NCI-H524 treated with DMSO at 0.1 percent for 48 hours (cell line): ENCODE results near the gene ZNF324.
"Not testable (repeated sequence)": the region's sequence is repeated elsewhere in the genome, so short reads cannot be mapped to it uniquely, and the experiment has no call there.

Experiments used
- DNase-seq: peaks from one replicate; lab custom pipeline; 2025; lab: John Stamatoyannopoulos, UW

Gene ZNF324

DNA sequence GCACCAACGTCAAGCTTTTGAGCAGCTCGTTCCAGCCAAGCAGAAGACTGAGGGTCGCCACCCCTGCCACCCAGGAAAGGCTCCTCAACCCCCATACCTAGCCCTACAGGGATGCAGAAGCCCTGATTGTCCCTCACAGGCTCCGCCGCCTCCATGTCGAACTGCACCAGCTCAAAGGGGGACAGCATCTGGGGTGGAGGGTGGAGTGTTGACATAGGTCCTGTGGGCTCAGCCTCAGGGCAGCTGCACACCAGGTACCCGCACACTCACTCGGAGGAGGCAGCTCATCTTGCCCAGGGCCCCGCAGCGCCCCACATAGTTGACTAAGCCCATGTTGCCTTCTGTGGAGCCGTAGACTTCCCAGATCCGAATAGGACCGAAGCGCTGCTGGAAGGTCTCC lies 33.4 kb downstream of the ZNF324 start:
- no peak for DNase-seq

DNA sequence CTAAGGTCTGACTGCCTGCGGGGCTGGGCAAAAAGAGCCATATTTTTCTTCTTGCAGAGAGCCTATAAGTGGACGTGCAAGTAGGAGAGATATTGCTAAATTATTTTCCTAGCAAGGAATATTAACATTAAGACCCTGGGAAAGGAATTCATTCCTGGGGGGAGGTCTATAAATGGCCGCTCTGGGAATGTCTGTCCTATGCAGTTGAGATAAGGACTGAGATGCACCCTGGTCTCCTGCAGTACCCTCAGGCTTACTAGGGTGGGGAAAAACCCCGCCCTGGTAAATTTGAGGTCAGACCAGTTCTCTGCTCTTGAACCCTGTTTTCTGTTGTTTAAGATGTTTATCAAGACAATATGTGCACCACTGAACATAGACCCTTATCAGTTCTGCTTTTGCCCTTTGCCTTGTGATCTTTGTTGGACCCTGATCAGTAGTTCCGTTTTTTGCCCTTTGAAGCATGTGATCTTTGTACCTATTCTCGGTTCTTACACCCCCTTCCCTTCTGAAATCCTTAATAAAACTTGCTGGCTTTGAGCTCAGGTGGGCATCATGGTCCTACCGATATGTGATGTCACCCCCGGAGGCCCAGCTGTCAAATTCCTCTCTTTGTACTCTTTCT lies 40.8 kb downstream of the ZNF324 start:
- not testable (repeated sequence) for DNase-seq

DNA sequence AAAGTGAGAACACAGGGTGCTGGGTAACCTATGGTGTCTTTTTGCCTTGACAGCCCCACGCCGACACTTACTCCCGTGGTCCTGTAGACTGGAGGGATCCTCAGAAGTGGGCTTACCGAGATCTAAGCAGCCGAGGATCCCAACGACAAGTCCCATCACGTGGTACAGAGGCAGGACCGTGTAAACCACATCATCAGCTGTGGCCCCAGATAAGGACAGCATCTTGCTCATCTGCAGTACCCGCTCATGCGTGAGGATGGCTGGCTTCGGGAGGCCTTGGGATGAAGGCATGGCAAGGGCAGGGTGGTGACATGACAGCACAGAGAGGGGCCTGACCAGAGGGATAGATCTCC lies 42.8 kb downstream of the ZNF324 start:
- DNase-seq = no peak

DNA sequence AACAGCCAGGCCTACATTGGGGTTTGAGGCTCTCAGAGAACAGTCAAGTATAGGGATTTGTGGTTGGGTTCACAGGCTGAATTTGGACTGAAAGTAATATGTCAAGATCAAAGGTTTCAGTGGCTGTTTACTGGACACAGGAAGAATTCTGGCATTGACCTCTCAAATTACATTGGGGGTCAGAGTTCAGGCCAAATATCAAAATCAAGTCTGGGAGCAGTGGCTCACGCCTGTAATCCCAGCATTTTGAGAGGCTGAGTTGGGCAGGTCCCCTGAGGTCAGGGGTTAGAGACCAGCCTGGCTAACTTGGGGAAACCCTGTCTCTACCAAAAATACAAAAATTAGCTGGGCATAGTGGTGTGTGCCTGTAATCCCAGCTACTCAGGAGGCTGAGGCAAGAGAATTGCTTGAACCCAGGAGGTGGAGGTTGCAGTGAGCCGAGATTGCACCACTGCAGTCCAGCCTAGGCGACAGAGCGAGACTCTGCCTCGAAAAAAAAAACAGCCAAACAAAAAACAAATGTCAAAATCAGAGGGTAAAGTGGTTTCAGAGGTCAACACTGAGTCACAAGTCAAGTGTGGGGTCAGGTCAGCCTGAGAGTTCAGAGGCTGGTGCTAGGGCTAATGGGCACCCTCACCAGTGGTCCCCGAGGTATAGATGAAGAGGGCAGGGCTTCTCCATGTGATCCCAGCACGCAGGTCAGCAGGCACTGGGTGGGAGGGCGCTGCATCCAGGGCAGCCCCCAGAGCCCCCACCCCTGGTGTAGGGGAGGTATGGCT lies 43.4 kb downstream of the ZNF324 start:
- no peak for DNase-seq

DNA sequence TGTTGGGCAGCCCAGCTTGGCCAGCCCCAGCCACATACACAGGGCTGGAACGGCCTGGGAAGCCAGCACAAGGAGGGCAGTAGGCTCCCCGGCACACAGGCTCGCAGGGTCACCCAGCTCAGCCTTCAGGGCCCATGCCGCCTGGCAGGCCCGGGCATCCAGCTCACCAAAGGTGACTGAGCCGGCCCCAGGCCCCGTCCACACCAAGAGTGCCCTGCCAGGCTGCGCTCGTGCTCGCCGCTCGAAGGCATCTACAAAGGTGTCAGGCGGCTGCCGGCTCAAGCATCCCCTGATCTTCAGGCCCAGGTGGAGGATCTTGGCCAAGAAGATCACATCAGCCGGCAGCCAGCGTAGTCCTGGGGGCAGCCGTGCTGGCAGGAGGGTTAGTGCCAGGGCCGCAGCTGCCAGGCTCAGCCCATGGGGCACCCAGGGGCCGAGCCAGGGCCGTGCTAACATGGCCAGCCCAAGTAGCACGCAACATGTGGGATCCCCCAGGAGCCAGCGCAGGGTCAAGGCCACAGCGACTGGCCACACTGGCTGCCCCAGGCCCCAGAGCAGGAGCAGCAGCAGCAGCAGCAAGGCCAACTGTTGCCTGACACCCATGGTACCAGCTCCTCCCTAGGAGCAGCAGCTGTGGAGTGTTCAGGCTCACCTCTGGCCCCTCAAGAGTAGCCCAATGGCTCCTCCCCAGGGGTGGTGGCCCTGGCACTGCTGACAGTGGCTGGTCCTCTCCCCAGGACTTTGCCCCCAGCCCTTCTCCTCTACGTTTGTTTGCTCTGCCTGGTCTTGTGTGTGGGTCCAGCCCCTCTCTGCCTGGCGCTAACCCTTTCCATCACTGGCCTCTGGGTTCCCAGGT lies 44.7 kb downstream of the ZNF324 start, which contains the start of gene SLC27A5:
Gene SLC27A5, minus strand, starts transcription at position 640 of the 856 bp plus-strand sequence. Its CDS starts 37 bp downstream, at position 603.
- DNase-seq = no peak

DNA sequence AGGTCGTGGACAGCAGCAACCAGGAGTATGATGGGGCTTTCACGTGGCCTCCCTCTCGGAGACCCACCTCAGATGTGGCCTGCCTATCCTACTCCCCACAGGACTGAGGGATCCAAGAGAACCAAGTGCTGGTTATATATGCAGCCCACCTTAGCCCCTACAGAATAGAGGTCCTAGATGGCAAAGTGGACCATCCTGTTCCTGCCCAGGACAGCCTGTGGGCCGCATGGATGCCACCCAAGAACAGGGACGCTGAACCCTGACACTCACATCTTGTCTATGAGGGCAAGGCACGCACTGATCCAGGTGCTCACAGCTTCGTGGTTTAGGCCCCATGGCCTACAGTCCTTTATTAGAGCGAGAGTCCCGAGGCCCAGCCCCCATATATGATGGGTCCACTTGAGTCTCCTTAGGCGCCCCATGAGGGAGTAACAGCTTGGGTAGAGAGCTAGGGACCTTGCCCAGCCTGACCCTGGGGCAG lies 46.4 kb downstream of the ZNF324 start:
- DNase-seq = no peak

DNA sequence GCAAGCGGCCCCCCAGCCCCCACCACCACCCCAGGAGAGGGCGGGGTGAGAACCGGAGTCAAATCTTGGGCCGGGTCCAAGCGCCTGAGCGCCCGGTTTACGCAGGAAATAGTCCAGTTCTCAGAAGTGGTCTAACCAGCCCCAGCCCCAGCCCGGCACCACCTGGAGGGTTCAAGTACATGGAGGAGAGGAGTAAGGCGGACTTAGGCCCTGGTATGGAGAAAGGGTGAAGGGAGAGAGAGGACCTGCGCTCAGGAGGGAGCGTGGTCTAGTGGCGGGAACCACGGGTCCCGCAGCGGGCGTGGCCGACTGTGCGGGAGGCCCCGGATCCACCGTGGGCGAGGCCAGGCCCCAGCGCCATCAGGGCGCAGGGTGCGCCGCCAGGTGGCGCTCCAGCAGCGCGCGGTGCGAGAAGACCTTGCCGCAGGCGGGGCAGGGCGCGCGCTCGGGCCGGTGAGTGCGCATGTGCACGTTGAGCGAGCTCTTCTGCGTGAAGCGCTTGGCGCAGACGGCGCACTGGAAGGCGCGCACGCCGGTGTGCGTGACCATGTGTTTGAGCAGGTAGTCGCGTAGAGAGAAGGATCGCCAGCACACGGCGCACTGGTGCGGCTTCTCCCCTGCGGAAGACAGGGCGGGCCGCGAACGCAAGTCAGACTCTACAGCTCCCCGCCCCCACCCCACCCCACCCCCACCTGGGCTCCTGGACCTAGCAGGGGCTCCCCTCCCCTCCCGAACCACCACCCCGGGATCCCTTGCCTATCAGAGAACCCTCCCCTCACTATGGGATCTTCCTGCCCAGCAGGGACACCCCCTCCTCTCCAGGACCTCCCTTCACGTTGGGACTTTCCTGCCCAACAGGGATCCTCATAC lies 47.0 kb downstream of the ZNF324 start:
- DNase-seq = peak; percentile 46

DNA sequence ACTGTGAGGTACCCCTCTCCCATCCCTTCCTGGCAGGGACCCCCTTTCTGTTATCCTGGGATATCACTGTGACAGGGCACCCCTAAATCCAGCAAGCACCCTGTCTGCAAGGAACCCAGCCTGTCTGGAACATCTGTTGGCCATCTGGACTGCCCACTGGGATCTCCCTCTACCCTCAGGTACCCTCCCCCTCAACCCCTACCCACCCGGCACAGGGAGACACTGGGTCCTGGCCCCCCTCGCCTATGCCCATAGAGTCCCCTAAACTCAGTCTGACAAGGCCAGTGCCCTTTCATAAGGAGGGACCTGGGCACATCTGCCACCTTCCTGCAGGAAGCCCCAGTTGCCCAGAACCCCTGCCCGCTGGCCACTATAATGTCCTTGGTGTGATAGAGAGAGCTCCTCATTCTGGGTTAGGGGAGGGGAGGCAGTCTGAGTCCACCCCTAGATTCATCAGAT lies 47.7 kb downstream of the ZNF324 start:
- DNase-seq = no peak

DNA sequence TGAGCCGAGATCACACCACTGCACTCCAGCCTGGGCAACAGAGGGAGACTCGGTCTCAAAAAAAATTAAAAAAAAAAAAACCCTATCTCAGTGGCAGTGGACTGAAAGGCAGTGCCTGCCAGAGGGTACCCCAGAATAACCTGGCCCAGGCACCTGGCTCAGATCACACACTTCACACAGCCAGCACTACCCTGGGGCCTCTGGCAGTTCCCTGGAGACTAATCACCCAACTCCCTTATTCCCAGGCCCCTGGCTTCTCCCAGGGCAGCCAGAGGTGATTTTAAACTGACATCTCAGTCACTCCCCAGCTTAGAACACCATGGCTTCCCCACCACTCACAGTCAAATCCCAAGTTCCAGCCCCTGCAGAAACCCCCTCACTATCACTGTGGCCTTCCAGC lies 48.4 kb downstream of the ZNF324 start:
- no peak for DNase-seq

DNA sequence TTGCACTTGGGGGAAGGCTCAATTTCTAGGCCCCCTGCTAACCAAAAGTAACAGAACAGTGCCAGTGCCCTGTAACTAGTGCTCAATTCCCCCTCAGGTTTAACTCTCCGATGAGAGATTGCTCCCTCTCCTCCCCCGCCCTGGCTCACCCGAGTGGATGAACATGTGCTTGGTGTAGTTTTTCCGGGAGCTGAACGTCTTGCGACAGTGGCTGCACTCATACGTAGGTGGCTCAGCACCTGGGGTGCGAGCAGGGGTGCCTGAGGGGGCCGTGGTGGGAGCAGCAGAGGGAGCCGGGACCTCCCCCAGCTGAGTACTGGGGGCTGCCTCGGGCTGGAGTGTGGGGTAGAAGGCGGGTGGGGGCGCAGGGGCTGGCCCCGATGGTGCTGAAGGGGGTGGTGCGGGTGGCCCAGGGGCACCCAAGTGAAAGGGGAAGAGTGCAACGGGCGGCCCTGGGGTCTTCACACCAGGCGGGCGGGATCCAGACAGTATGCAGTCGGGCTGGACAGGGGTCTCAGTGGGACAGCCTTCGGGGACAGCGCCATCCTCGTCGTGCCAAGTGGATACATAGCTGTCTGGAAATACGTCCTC lies 49.5 kb downstream of the ZNF324 start:
- no peak for DNase-seq

DNA sequence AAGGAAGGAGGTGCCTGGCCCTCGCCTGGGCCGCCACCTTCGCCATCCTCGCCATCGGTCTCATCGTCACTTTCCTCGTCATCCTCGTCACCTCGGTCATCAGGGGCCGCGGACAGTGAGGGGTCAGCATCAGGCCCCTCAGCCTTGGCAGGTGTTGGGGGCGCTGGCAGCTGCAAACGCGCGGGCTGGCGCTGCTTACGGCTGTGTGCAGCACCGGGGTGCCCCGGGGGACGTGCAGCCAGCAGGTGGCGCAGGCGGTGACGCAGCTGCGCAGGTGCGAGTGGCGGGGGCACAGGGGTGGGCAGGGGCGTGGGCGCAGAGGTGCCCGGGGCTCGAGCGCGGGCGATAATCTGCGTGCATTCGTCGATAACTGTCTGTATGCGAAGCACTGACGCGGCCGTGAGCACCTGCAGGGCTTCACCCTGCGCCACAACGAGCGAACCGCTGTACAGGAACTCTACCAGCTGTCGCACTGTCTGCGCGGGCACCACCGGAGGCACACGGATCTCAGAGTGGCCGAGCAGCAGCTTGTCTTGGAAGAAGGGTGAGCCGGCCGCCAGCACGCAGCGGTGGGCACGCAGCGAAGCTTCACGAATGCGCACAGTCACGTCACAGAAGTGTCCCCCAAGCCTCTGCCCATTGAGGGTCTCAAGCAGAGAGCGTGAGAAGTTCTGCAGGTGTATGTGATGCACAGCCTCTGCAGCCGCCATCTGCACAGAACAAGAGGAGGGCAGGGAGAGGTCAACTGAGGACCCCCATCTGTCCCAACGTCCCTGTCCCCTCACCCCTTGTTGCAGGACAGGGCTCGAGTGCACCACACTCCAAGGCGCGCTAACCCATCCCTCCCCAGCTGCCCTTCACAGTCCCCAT lies 50.3 kb downstream of the ZNF324 start:
- DNase-seq = no peak

DNA sequence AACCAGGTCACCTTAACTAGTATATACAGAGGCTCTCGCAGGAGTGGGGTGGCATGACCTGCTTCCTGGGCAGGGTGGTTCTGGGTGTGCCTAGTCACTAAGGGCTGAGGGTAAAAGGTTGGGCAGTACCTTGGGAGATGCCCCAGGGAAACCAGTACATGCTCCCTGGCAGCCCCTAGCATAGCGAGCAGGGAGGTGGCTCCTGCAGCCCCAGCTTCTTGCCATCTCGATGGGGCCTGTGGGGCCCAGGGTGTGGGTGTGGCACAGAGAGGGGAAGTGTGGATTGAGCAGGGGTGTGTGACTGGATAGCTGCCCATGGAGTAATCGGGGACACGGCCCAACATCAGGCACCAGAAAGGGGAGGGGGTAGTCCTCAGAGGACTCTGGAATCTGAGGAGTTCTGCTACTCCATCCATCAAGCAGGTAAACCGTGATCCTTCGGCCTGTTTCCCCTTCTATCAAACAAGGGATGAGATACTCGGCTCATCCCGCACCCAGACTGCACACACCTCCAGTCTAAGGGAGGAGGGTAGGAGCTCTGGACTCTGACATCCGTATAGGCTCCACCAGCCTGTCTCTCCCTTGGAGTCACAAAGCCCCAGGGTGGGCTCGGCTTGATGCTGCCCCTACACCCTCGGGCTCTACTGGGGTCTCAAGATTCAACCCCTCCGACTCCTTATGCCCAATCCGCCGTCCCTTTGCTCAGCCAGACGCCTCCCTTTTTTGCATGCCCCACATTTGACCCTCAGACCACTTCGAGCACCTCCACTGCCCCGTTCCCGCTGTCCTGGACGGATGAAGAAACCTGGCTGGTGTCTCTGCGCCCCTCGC lies 51.6 kb downstream of the ZNF324 start:
- DNase-seq = no peak

DNA sequence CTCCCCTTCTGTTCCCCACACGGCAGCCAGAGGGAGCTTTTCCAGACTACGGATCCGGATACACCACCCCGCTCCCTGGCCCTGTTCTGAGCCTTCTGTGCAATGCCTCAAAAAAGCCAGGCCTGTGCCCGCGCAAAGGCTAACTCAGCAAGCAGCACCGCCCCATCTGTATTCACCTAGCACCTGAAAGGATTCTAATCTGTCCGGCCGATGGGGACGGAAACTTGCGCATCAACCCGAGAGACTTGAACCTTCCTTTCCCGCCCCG lies 52.1 kb downstream of the ZNF324 start:
- DNase-seq = peak; percentile 44

DNA sequence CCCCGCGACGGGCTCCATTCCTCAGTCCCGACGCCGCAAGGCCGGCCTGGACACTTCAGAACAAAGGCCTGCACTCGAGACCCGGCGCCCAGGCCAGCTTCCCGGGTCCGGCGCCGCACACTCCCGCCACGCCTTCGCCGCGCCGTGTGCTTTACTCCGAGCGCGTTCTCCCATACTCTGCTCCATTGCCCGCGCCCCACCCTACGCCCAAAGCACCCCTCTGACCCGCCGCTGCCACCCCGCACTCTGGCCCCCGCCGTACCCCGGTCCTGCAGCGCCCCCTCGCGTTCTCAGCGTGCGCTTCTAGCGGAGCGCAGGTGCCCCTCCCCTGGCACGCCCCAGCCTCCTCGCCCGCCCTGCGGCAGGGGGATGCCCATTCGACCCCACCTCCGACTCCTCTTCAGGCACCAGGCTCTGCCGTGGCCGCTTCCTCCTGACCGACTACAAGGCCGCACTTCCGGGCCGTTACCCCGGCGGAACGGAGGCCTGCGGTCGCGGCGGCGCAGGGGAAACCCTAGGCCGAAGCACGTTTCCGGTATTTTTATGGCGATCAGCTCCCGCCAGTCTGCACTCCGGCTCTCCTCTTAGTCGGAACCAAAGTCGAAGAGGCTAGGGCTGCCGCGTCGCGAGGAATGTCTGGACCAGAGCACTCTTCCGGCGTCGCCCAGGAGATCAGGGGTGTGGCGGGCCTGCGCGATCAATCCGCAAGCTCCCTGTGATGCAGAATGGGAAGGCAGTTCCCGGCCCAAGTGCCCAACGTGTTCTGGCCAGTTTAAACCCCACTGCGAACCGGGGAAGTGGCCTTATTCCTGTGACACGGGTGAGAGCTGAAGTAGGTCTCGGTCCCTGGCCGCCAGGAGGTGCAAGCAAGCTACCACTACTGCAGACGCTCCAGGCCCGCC lies 52.7 kb downstream of the ZNF324 start, which contains the start of gene ZBTB45:
Gene ZBTB45, minus strand, starts transcription at position 456 of the 902 bp plus-strand sequence. CDS start 2,137 bp downstream, outside the sequence.
- DNase-seq = peak; percentile 97

DNA sequence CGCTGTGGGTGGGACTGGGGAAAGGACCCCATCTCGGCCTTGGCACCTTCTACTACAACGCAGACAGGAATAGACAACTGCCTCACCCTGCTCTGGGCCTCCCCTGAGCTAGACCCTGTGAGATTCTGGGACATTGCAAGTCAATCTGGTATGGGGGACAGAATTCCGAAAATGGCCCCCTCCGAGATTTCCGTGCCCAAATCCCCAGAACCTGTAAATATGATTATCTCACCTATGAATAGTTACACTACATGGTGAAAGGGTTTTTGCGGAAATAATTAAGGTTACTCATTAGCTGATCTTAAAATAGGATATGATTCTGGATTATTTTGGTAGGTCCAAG lies 53.3 kb downstream of the ZNF324 start:
- DNase-seq = no peak

DNA sequence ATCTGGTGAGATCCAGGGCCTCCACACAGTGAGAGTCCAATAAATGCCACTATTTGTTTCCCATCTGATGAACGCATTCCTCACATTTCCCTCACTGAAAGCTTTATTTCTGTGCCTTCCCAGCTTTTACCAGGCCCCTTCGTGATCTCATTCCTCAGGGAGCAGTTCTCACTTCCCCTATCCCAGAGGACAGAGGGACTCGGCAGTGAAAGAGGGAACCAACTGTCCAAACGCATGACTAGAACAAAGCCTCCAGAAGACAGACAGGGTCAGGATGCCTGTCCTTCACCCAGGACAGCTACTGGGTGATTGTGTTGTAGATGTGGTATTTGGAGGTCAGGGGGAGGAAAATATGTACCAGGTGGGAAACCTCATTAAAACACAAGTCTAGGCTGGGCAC lies 54.8 kb downstream of the ZNF324 start:
- no peak for DNase-seq

DNA sequence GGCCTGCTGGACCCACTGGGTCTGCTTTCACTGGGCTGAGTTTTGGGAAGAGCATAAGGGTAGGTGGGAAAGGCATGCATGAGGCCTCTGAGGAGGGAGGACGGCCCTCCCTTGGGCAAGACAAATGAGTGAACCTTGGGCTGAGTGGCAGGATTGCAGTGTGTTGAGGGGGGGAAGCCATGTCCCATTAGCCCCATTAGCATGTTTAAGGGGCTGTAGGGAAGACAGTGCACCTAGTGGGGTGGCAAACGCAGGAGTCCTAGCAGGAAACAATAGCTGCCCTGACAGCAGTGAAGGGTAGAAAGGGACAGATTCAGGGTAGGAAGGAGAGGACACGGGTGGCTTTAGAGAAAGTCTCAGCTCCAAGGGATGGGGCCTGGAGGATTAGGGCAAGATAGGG lies 55.8 kb downstream of the ZNF324 start:
- no peak for DNase-seq
